HEK293T (cell line): ENCODE measurements around the gene GOLPH3L.

Experiments used
- CTCF ChIA-PET: fragments of 350-600 bp; formaldehyde crosslinking; extraction: SDS; loops from one replicate; lab custom pipeline; 2021; ENCODE audit warnings: antibody characterized with exemption, inconsistent platforms; lab: Yijun Ruan, JAX
- POLR2A ChIA-PET: fragments of 350-600 bp; formaldehyde crosslinking; extraction: SDS; loops from one replicate; lab custom pipeline; 2020; ENCODE audit warnings: antibody characterized with exemption, inconsistent platforms; lab: Yijun Ruan, JAX
- DNase-seq: peaks from one replicate; pipeline ENCODE4 v3.0.0; 2012; ENCODE audit warnings: mixed read lengths; ENCODE audit errors: extremely low spot score
- ARNT ChIP-seq: fragments of 450-650 bp; IDR thresholded peaks from 2 replicates; pipeline ENCODE4 v1.6.1; 2017; ENCODE audit warnings: mild to moderate bottlenecking
- CTBP1 ChIP-seq: fragments of 450-650 bp; IDR thresholded peaks from 2 replicates; pipeline ENCODE4 v1.6.1; 2016; ENCODE audit warnings: borderline replicate concordance
- ELF4 ChIP-seq: fragments of 450-650 bp; IDR thresholded peaks from 2 replicates; pipeline ENCODE4 v1.6.1; 2017; ENCODE audit warnings: antibody characterized with exemption
- FOXA1 ChIP-seq: fragments of 450-650 bp; IDR thresholded peaks from 2 replicates; pipeline ENCODE4 v1.6.1; 2016; ENCODE audit warnings: mild to moderate bottlenecking
- FOXK2 ChIP-seq: fragments of 450-650 bp; IDR thresholded peaks from 2 replicates; pipeline ENCODE4 v1.6.1; 2016; ENCODE audit warnings: mild to moderate bottlenecking
- FOXM1 ChIP-seq: fragments of 450-650 bp; IDR thresholded peaks from 2 replicates; pipeline ENCODE4 v1.6.1; 2017; ENCODE audit warnings: mild to moderate bottlenecking, borderline replicate concordance
- HDGF ChIP-seq: fragments of 450-650 bp; IDR thresholded peaks from 2 replicates; pipeline ENCODE4 v1.6.1; 2017; ENCODE audit warnings: antibody characterized with exemption, borderline replicate concordance
- L3MBTL2 ChIP-seq: fragments of 450-650 bp; conservative IDR thresholded peaks from 2 replicates; pipeline ENCODE4 v1.6.1; 2016; ENCODE audit warnings: mild to moderate bottlenecking
- LEF1 ChIP-seq: fragments of 450-650 bp; IDR thresholded peaks from 2 replicates; pipeline ENCODE4 v1.6.1; 2017; ENCODE audit warnings: mild to moderate bottlenecking, borderline replicate concordance
- NFRKB ChIP-seq: fragments of 450-650 bp; IDR thresholded peaks from 2 replicates; pipeline ENCODE4 v1.6.1; 2016; ENCODE audit warnings: mild to moderate bottlenecking, moderate library complexity
- SP1 ChIP-seq: fragments of 450-650 bp; IDR thresholded peaks from 2 replicates; pipeline ENCODE4 v1.6.1; 2017
- SUZ12 ChIP-seq: fragments of 450-650 bp; IDR thresholded peaks from 2 replicates; pipeline ENCODE4 v1.6.1; 2016; ENCODE audit warnings: mild to moderate bottlenecking
- TARDBP ChIP-seq: fragments of 450-650 bp; IDR thresholded peaks from 2 replicates; pipeline ENCODE4 v1.6.1; 2016
- ZNF384 ChIP-seq: fragments of 450-650 bp; IDR thresholded peaks from 2 replicates; pipeline ENCODE4 v1.6.1; 2016
- TF ChIP-seq, protein P1 (sequence below): fragments of 450-650 bp; IDR thresholded peaks from 2 replicates; pipeline ENCODE4 v1.6.1; 2016

GOLPH3L gene

GRCh38 chr1:150621497-150622302 is 75.3 kb downstream of the GOLPH3L start:
- CTCF ChIA-PET = interaction anchor here (0.5 to 1.3 kb wide), 7 partner anchors 12 to 367 kb away, joined by 3 to 5 read pairs (median 4); no protein-coding TSS in a partner anchor
- POLR2A ChIA-PET = interaction anchor here (1.3 to 9.1 kb wide), 2 partner anchors 42 to 60 kb away, joined by 3 to 53 read pairs; partner anchors contain the start of gene MCL1
- TF ChIP-seq, protein P1, sequence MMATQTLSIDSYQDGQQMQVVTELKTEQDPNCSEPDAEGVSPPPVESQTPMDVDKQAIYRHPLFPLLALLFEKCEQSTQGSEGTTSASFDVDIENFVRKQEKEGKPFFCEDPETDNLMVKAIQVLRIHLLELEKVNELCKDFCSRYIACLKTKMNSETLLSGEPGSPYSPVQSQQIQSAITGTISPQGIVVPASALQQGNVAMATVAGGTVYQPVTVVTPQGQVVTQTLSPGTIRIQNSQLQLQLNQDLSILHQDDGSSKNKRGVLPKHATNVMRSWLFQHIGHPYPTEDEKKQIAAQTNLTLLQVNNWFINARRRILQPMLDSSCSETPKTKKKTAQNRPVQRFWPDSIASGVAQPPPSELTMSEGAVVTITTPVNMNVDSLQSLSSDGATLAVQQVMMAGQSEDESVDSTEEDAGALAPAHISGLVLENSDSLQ = 0 out of 2 replicates have a peak, but pooled peaks have one; percentile 23
- TF ChIP-seq FOXK2 = no peak
- DNase-seq = peak; percentile 54

- CTCF ChIA-PET = interaction anchor here (0.5 to 1.3 kb wide), 7 partner anchors 11 to 367 kb away, joined by 3 to 5 read pairs (median 4); no protein-coding TSS in a partner anchor
- TF ChIP-seq FOXM1 (no peak), TARDBP (no peak), ZNF384 (no peak), SP1 (no peak), SUZ12 (no peak), L3MBTL2 (no peak), ARNT (no peak), HDGF (no peak), FOXA1 (no peak), LEF1 (no peak), NFRKB (no peak), ELF4 (no peak), CTBP1 (no peak), FOXK2 (no peak)
- TF ChIP-seq, protein P1 = no peak
- no peak for DNase-seq
- POLR2A ChIA-PET = interaction anchor here (1.6 to 9.1 kb wide), 3 partner anchors 8 to 41 kb away, joined by 5 to 53 read pairs (median 31); partner anchors contain the start of genes ENSA and MCL1
Observed at GRCh38 chr1:150620919-150621318, 76.0 kb downstream of the GOLPH3L start.

- POLR2A ChIA-PET = interaction anchor here (0.5 to 9.1 kb wide), 7 partner anchors 9 to 193 kb away, joined by 3 to 53 read pairs (median 5); partner anchors contain the start of genes ENSA and MCL1
Observed at GRCh38 chr1:150619576-150620509, 77.1 kb downstream of the GOLPH3L start.

DNA sequence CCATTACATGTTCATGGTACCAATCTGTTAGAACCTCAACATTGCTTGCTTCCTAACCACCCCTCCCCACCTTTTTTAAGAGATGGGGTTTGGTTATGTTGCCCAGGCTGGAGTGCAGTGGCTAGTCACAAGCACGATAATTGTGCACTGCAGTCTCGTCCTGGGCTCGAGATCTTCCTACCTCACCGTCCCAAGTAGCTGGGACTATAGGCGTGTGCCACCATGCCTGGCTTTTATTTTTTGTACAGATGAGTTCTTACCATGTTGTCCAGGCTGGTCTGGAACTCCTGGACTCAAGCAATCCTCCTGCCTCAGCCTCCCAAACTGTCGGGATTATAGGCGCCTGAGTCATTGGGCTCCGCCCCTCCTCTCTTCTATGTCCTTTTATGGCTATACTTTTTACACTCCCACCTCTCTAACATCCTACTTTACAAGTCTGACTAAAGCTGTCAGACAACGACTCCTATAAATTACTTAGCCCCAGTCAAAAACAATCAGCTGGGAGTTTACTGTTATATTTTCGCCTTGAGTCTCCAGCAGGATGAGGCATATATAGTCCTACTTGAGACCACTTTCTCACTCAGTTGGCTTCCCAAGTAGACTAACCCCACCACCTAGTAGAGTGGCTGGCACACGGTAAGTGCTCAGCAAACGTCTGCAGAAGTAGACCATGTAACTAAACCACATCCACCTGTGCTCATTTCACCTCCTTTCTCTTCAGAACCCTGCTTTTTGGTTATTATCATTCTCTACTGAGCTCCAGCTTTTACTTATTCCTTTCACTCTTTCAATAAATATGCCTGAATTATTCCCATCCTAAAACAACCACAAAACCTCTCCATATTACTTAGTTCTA is 81.4 kb downstream of the GOLPH3L start:
- TF ChIP-seq FOXM1 = no peak
- no peak for TF ChIP-seq ZNF384
- TF ChIP-seq LEF1 = no peak
- TF ChIP-seq CTBP1 = no peak
- TF ChIP-seq, protein P1 = peak; percentile 70
- TF ChIP-seq FOXA1 = no peak
- no peak for TF ChIP-seq FOXK2
- no peak for DNase-seq
- ChIA-PET CTCF (no interaction called here), POLR2A (interaction anchor here (1.0 to 1.3 kb wide), 3 partner anchors 14 to 37 kb away, joined by 4 to 7 read pairs (median 6); partner anchors contain the start of genes ENSA and MCL1)

More at GRCh38 chr1:150619576-150620509, 77.1 kb downstream of the GOLPH3L start:
- CTCF ChIA-PET = interaction anchor here (0.6 to 2.3 kb wide), 7 partner anchors 9 to 59 kb away, joined by 3 to 8 read pairs (median 4); partner anchors contain the start of genes ENSA and MCL1
- no peak for TF ChIP-seq FOXM1
- TF ChIP-seq, protein P1 = peak; percentile 85
- DNase-seq = peak; percentile 62
